H1 (cell line): ENCODE measurements around the gene PPP4R4. TPM values are rescaled to one million over a fixed set of nuclear protein-coding genes. Genes with fewer than 3 reads are reported as not detected.

Experiments
- CEBPB ChIP-seq: IDR thresholded peaks from 2 replicates; pipeline ENCODE4 v1.6.1; 2012; ENCODE audit warnings: low read depth, low read length
- CTCF ChIP-seq, 3 experiments: IDR thresholded peaks; 1 replicate in 2 of 3; 2 replicates in 1 of 3; pipeline versions ENCODE4 v1.5.1 to v1.6.1; 2011; ENCODE audit warnings: low read length in 3 of 3, mild to moderate bottlenecking in 3 of 3, inconsistent platforms in 2 of 3, low read depth in 1 of 3, moderate library complexity in 1 of 3; ENCODE audit not compliant: insufficient read depth in 1 of 3; ENCODE audit errors: control extremely low read depth in 1 of 3
- MAFK ChIP-seq: IDR thresholded peaks from 2 replicates; pipeline ENCODE4 v1.6.1; 2012; ENCODE audit warnings: low read depth, mild to moderate bottlenecking, improper control_type of control experiment, low read length
- SIRT6 ChIP-seq: IDR thresholded peaks from one replicate; pipeline ENCODE4 v1.7.1; 2012; ENCODE audit warnings: low read length, inconsistent platforms
- SIX5 ChIP-seq: IDR thresholded peaks from 2 replicates; pipeline ENCODE4 v1.6.1; 2011; ENCODE audit warnings: mild to moderate bottlenecking, low read depth, low read length
- TCF12 ChIP-seq: IDR thresholded peaks from 2 replicates; pipeline ENCODE4 v1.6.1; 2011; ENCODE audit warnings: low read depth, mild to moderate bottlenecking, low read length
- polyA plus RNA-seq, 7 experiments: library from polyadenylated mRNA; depleted of rRNA in 3 of 7; stranded (reverse) in 5 of 7; unstranded in 2 of 7; fragments of >200 nt in 5 of 7; fragments of 200-250 nt in 2 of 7; gene quantifications; 1 replicate in 5 of 7; 2 replicates in 1 of 7; 4 replicates in 1 of 7; pipeline versions ENCODE4 v1.2.1 to v1.2.3, GENCODE V29; 2011 to 2013; ENCODE audit warnings: missing spikeins in 2 of 7, mixed read lengths in 2 of 7
- total RNA-seq: library from RNA; stranded (reverse); fragmentation: NEBNext Ultra II Directional; extraction: Animal tissue kit (Norgen Biotek cat#: 25700); gene quantifications from 2 replicates; pipeline ENCODE4 v1.2.1, GENCODE V29; 2021
- TF ChIP-seq, protein P1 (sequence below): fragments of 300-600 bp; sonication (generic); IDR thresholded peaks from 2 replicates; pipeline ENCODE4 v1.7.1; 2012; ENCODE audit warnings: low read length, moderate library complexity, mild to moderate bottlenecking, inconsistent platforms; ENCODE audit not compliant: insufficient replicate concordance

Gene PPP4R4
- total and polyA plus RNA-seq, 2 of the 8 experiments (the other 6 are each of a cell fraction or from before 2014, with no cell fraction given) = 3.3 to 9.6 TPM

DNA sequence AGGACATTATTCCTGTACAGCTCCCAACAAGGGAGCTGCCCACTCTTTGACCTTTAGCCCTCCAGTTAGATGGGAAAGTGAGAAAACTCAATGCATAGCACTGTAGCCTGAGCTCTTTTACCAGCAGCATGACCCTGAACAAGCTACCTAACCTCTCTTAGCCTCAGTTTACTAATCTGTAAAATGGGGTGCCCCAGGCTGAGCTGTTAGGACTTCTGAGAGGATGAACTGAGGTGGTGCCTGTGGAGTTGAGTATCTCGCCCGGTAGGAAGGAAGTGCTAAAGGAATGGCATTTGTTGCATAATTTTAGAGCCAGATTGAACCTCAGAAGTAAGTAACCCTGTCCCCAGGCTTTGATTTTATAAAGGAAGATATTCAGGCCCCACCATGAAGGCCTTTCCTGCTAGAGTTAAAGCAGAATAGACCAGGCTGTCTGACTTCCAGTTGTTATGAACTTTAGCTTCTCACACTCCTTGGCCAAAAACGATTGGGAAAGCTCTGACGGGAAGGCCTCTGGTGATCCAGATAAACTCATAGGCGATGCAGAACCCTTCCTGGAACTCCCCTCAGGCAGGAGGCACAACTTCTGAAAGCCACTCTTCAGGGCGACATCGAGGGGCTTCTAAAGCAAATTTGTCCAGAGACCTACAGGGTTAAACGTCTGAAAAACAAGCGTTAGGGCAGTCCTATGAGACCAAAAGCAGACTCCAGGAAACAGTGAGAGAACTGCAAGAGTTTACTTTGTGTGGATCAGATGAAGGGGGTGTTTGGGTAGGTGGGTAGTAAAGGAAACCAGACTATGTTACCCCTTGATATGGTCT lies 121.4 kb downstream of the PPP4R4 start (continued):
- TF ChIP-seq CEBPB (no peak), TCF12 (no peak), CTCF (IDR thresholded peaks at IDR 0.05; ENCODE audit: control extremely low read depth in 1 of 3, insufficient read depth in 1 of 3, low read depth in 1 of 3, low read length in 3 of 3) (no peak), MAFK (no peak), SIRT6 (no peak), SIX5 (no peak)
- TF ChIP-seq, protein P1, sequence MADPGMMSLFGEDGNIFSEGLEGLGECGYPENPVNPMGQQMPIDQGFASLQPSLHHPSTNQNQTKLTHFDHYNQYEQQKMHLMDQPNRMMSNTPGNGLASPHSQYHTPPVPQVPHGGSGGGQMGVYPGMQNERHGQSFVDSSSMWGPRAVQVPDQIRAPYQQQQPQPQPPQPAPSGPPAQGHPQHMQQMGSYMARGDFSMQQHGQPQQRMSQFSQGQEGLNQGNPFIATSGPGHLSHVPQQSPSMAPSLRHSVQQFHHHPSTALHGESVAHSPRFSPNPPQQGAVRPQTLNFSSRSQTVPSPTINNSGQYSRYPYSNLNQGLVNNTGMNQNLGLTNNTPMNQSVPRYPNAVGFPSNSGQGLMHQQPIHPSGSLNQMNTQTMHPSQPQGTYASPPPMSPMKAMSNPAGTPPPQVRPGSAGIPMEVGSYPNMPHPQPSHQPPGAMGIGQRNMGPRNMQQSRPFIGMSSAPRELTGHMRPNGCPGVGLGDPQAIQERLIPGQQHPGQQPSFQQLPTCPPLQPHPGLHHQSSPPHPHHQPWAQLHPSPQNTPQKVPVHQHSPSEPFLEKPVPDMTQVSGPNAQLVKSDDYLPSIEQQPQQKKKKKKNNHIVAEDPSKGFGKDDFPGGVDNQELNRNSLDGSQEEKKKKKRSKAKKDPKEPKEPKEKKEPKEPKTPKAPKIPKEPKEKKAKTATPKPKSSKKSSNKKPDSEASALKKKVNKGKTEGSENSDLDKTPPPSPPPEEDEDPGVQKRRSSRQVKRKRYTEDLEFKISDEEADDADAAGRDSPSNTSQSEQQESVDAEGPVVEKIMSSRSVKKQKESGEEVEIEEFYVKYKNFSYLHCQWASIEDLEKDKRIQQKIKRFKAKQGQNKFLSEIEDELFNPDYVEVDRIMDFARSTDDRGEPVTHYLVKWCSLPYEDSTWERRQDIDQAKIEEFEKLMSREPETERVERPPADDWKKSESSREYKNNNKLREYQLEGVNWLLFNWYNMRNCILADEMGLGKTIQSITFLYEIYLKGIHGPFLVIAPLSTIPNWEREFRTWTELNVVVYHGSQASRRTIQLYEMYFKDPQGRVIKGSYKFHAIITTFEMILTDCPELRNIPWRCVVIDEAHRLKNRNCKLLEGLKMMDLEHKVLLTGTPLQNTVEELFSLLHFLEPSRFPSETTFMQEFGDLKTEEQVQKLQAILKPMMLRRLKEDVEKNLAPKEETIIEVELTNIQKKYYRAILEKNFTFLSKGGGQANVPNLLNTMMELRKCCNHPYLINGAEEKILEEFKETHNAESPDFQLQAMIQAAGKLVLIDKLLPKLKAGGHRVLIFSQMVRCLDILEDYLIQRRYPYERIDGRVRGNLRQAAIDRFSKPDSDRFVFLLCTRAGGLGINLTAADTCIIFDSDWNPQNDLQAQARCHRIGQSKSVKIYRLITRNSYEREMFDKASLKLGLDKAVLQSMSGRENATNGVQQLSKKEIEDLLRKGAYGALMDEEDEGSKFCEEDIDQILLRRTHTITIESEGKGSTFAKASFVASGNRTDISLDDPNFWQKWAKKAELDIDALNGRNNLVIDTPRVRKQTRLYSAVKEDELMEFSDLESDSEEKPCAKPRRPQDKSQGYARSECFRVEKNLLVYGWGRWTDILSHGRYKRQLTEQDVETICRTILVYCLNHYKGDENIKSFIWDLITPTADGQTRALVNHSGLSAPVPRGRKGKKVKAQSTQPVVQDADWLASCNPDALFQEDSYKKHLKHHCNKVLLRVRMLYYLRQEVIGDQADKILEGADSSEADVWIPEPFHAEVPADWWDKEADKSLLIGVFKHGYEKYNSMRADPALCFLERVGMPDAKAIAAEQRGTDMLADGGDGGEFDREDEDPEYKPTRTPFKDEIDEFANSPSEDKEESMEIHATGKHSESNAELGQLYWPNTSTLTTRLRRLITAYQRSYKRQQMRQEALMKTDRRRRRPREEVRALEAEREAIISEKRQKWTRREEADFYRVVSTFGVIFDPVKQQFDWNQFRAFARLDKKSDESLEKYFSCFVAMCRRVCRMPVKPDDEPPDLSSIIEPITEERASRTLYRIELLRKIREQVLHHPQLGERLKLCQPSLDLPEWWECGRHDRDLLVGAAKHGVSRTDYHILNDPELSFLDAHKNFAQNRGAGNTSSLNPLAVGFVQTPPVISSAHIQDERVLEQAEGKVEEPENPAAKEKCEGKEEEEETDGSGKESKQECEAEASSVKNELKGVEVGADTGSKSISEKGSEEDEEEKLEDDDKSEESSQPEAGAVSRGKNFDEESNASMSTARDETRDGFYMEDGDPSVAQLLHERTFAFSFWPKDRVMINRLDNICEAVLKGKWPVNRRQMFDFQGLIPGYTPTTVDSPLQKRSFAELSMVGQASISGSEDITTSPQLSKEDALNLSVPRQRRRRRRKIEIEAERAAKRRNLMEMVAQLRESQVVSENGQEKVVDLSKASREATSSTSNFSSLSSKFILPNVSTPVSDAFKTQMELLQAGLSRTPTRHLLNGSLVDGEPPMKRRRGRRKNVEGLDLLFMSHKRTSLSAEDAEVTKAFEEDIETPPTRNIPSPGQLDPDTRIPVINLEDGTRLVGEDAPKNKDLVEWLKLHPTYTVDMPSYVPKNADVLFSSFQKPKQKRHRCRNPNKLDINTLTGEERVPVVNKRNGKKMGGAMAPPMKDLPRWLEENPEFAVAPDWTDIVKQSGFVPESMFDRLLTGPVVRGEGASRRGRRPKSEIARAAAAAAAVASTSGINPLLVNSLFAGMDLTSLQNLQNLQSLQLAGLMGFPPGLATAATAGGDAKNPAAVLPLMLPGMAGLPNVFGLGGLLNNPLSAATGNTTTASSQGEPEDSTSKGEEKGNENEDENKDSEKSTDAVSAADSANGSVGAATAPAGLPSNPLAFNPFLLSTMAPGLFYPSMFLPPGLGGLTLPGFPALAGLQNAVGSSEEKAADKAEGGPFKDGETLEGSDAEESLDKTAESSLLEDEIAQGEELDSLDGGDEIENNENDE = no peak
